Erythroblast (primary cell): Measurements from ENCODE around the gene CAB39L.

Experiments
- GATA1 ChIP-seq: IDR thresholded peaks from 2 replicates; pipeline ENCODE4 v1.6.1; 2011; ENCODE audit warnings: low read depth, mild to moderate bottlenecking, control low read depth, low read length, moderate library complexity
- POLR2A ChIP-seq: IDR thresholded peaks from 2 replicates; pipeline ENCODE4 v1.6.1; 2011; ENCODE audit warnings: mild to moderate bottlenecking, low read length

GRCh38 chr13:49300276-49300675 is 143.6 kb downstream of the CAB39L start:
- TF ChIP-seq POLR2A (no peak), GATA1 (no peak)
